Mucosa of descending colon (tissue), 3 donors: Measurements from ENCODE around the gene B3GLCT. TPM values are rescaled to one million over a fixed set of nuclear protein-coding genes. Genes with fewer than 3 reads are reported as not detected.

Experiments
- ATAC-seq: fragments of 200-7000 bp; cut with Tn5 transposase; one replicate; pipeline ENCODE4 v1.9.1; 2020; ENCODE audit warnings: mild to moderate bottlenecking, moderate library complexity
- DNase-seq, 3 donors: peaks; one replicate each; pipeline ENCODE4 v3.0.0-alpha.2; 2020
- H3K36me3 ChIP-seq: fragments of 200-600 bp; one replicate; pipeline ENCODE4 v1.8.0; 2021; ENCODE audit warnings: low read depth, mild to moderate bottlenecking
- H3K4me1 ChIP-seq: fragments of 200-600 bp; one replicate; pipeline ENCODE4 v1.8.0; 2021; ENCODE audit warnings: low read depth, mild to moderate bottlenecking
- H3K4me3 ChIP-seq: fragments of 200-600 bp; one replicate; pipeline ENCODE4 v1.8.0; 2021; ENCODE audit warnings: mild to moderate bottlenecking
- H3K9me3 ChIP-seq: fragments of 200-600 bp; one replicate; pipeline ENCODE4 v1.8.0; 2021; ENCODE audit warnings: mild to moderate bottlenecking
- intact Hi-C, 2 donors: fragments of 100-400 bp; cut with DNase I in 1 of 2; cut with micrococcal nuclease in 1 of 2; formaldehyde crosslinking; loops; one replicate each; pipeline versions ENCODE4 v1.11.0 to v1.11.1; 2022; cut with DNase I, micrococcal nuclease
- total RNA-seq, 3 donors: library from RNA; stranded (reverse); fragmentation: NEBNext Ultra II Directional in 2 of 3; extraction: Animal tissue kit (Norgen Biotek cat#: 25700) in 2 of 3; gene quantifications; one replicate each; pipeline versions ENCODE4 v1.2.1 to v1.2.4, GENCODE V29; 2021 to 2023
- TF ChIP-seq, protein P1 (sequence below): fragments of 200-600 bp; IDR thresholded peaks from one replicate; pipeline ENCODE4 v1.8.0; 2022; ENCODE audit warnings: antibody characterized with exemption, mild to moderate bottlenecking
- donor health status: DM: no; HTN: no; CAD: no; lungs with moderate emphysema.
- donor health status: DM: no; HTN: no; CAD: no.
- donor health status: DM: no; HTN: yes; CAD: no.

B3GLCT gene
- total RNA-seq, 3 donors from 2014 or later: 3.1 to 5.1 (median 4.0) TPM

DNA sequence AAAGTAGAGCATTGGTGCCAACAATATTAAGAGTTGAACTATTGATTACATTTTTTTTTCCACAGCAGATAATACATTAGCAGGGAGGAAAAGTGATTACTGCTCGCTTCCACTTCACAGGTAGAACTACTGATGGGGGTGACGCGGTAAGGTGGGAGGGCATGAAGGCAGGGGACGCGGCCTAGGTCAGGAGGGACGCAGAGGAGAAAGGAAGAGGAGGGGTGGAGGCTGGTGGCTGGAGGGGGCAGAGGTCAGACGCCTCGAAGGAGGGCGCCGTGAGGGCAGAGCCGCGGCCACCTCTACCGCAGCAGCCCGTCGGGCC, 287 bp upstream of the B3GLCT start:
- Histone ChIP-seq H3K36me3 (no peaks in the 10 kb centered on the region), H3K9me3 (no peaks in the 10 kb centered on the region), H3K4me1 (peaks cover 7% of the 10 kb centered on the region), H3K4me3 (peak overlapping the region; percentile 64)
- intact Hi-C loops: no loop called here
- DNase-seq (no peak), ATAC-seq (no peak)
- TF ChIP-seq, protein P1, sequence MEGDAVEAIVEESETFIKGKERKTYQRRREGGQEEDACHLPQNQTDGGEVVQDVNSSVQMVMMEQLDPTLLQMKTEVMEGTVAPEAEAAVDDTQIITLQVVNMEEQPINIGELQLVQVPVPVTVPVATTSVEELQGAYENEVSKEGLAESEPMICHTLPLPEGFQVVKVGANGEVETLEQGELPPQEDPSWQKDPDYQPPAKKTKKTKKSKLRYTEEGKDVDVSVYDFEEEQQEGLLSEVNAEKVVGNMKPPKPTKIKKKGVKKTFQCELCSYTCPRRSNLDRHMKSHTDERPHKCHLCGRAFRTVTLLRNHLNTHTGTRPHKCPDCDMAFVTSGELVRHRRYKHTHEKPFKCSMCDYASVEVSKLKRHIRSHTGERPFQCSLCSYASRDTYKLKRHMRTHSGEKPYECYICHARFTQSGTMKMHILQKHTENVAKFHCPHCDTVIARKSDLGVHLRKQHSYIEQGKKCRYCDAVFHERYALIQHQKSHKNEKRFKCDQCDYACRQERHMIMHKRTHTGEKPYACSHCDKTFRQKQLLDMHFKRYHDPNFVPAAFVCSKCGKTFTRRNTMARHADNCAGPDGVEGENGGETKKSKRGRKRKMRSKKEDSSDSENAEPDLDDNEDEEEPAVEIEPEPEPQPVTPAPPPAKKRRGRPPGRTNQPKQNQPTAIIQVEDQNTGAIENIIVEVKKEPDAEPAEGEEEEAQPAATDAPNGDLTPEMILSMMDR: no peak

DNA sequence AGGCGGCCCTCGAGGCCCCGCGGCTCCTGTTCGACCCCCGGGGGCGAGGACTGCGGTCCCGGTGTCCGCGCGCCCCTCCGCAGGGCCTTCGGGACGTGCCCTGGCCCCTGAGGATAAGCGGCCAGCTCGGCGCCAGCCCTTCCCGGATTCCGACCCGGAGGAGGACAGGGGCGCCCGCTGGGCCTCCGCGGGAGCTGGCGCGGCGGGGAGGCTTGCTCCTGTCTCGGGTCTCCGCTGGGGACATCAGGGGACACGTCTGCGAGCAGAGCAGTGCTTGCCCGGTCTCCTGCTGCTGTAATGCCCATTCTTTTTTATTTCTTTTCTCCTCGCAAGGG, 829 bp downstream of the B3GLCT start:
- DNase-seq (peak; percentile 51 to 78 (median 74)), ATAC-seq (peak; percentile 45)
- no peaks in the 10 kb centered on the region for H3K9me3 ChIP-seq
- intact Hi-C loops: no loop called here
- TF ChIP-seq, protein P1: no peak
- peak overlapping the region; percentile 64 for H3K4me3 ChIP-seq
- no peaks in the 10 kb centered on the region for H3K36me3 ChIP-seq
- H3K4me1 ChIP-seq: peaks cover 7% of the 10 kb centered on the region

DNA sequence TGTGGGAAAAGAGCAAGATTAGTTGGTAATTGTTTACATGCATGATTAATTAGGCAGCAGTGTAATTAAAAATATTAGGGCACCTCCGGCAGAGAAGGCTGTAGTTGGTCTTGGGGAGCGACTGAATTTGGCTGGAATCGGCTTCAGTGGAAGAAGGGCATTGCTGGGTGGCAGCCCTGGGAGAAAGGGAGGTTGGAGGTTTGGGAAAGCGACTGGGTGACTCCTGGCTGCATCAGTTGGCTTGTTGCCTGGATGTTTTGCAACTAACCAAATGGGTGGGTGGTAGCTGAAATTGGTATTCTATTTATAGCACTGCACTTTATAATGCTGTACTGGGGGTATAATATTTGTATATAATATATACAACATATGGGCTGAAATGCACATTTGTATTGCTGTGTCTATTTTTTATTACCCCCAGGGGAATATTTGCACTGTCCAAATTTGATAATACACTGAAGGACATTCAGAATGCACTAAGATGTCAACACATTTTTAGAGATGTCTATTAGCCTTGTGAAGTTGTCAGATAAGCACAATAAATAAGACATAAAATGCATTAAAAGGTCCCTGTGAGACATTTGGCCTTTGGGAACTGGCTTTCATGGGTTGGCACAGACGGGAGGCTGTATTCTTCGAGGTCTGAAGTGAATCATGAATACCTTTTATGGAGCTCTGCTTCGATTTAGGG, 1.7 kb downstream of the B3GLCT start:
- no peaks in the 10 kb centered on the region for H3K36me3 ChIP-seq
- H3K4me3 ChIP-seq: no peak overlapping the region
- peaks cover 7% of the 10 kb centered on the region for H3K4me1 ChIP-seq
- intact Hi-C loops: no loop called here
- no peaks in the 10 kb centered on the region for H3K9me3 ChIP-seq
- ATAC-seq (no peak), DNase-seq (no peak)
- TF ChIP-seq, protein P1: no peak

DNA sequence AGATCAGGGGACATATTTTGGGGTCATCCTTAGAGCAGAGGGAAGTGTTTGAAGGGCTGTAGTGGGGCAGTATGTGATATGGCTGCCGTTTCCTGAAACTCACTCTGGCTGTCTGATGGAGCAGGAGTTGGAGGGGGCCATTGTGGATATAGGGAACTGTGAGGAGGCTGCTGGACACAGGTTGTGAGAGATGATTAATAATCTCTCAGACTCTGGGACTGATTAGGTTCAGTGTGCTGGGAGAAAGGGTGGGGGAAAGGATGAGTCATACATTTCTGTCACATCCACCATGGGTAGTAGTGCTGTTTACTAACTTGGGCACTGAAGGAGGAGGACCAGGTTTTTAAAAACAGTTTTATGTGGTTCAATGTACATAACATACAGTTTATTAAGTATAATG, 4.8 kb downstream of the B3GLCT start:
- intact Hi-C loops: no loop called here
- Histone ChIP-seq H3K4me3 (no peak overlapping the region), H3K9me3 (no peaks in the 10 kb centered on the region), H3K36me3 (no peaks in the 10 kb centered on the region), H3K4me1 (peaks cover 7% of the 10 kb centered on the region)
- DNase-seq (no peak), ATAC-seq (no peak)
- TF ChIP-seq, protein P1: no peak

DNA sequence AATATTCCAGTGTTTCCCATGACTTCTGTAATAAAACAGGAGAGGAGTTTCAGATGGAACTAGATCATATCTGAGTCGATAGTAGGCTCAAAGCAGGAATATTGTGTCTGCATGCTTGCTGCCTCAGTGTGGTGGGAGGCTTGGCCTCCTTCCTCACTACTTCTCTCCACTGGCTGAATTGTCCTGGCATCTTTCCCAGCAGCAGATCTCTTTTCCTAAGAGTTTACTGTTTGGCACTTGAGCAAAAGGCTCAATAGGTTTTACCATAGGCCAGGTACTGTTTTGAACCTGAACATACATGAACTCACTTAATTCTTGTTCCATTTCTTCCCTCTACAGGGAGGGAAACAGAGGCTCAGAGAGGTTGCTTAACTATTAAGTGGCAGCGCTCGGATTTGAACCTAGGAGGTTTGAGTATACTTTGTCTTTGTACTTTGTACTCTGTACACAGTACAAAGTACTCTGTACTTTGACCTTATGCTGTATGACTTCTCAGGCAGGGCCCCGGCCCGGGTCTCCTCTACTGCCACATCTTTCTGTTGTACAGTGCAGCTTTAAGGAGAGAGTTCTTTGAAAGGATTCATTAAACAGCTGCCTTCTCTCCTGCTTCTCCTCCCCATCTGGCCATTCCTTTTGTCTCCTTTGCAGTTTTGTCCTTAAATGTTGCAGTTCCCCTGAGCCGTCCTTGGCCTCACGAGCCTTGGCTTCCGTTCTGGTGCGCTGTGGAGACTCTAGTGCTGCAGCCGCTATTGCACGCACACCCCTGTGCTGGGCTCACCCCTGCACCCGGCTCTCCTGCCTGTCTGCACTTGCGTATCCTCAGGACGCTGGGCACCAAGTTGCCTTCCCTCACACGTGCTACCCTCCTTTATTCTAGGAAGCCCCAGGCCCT, 8.1 kb downstream of the B3GLCT start:
- Histone ChIP-seq H3K9me3 (no peaks in the 10 kb centered on the region), H3K4me3 (no peak overlapping the region), H3K36me3 (no peaks in the 10 kb centered on the region), H3K4me1 (no peaks in the 10 kb centered on the region)
- DNase-seq: peak in 1 of 3 donors; percentile 50
- TF ChIP-seq, protein P1: no peak
- peak; percentile 39 for ATAC-seq
- intact Hi-C loops: no loop called here
